ENCODE results near the gene LCK.

The LCK gene

DNA sequence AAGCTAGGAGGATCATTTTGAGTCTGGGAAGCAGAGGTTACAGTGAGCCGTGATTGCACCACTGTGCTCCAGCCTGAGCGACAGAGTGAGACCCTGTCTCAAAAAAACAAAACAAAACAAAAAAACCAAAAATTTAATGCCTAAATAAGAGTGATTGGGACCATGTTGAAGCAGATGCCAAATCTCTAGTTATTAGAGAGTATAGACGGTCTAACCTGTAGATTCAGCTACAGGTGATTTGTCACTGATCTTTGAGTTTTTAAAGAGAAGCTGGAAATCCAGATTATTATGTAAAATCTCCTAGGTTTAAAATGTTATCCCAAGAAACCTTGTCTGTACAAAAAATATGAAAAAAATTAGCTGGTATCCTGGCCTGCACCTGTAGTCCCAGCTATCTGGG, 52.3 kb downstream of the LCK start:
- TF ChIP-seq ZFP30 (CRISPR knock-in tag; IDR thresholded peaks at IDR 0.05) (no peak), OSR1 (CRISPR knock-in tag; IDR thresholded peaks at IDR 0.05) (no peak), BACH2 (CRISPR knock-in tag; IDR thresholded peaks at IDR 0.05; ENCODE audit: borderline replicate concordance) (no peak), ESRRG (CRISPR knock-in tag; IDR thresholded peaks at IDR 0.05) (no peak), GLIS3 (CRISPR knock-in tag; IDR thresholded peaks at IDR 0.05) (no peak), CSDC2 (CRISPR knock-in tag; IDR thresholded peaks at IDR 0.05) (no peak), ISL1 (CRISPR knock-in tag; IDR thresholded peaks at IDR 0.05) (no peak), ARNTL (CRISPR knock-in tag; IDR thresholded peaks at IDR 0.05; ENCODE audit: borderline replicate concordance, low read depth) (no peak), ZNF70 (CRISPR knock-in tag; IDR thresholded peaks at IDR 0.05) (no peak), RARB (CRISPR knock-in tag; IDR thresholded peaks at IDR 0.05) (no peak), ZNF565 (CRISPR knock-in tag; conservative IDR thresholded peaks at IDR 0.05; ENCODE audit: low read depth) (no peak), ZC3H10 (CRISPR knock-in tag; IDR thresholded peaks at IDR 0.05) (no peak)
- TF ChIP-seq, protein P1, sequence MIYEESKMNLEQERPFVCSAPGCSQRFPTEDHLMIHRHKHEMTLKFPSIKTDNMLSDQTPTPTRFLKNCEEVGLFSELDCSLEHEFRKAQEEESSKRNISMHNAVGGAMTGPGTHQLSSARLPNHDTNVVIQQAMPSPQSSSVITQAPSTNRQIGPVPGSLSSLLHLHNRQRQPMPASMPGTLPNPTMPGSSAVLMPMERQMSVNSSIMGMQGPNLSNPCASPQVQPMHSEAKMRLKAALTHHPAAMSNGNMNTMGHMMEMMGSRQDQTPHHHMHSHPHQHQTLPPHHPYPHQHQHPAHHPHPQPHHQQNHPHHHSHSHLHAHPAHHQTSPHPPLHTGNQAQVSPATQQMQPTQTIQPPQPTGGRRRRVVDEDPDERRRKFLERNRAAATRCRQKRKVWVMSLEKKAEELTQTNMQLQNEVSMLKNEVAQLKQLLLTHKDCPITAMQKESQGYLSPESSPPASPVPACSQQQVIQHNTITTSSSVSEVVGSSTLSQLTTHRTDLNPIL (CRISPR knock-in tag; IDR thresholded peaks at IDR 0.05; ENCODE audit: low read depth), result no peak
- TF ChIP-seq, protein P2, sequence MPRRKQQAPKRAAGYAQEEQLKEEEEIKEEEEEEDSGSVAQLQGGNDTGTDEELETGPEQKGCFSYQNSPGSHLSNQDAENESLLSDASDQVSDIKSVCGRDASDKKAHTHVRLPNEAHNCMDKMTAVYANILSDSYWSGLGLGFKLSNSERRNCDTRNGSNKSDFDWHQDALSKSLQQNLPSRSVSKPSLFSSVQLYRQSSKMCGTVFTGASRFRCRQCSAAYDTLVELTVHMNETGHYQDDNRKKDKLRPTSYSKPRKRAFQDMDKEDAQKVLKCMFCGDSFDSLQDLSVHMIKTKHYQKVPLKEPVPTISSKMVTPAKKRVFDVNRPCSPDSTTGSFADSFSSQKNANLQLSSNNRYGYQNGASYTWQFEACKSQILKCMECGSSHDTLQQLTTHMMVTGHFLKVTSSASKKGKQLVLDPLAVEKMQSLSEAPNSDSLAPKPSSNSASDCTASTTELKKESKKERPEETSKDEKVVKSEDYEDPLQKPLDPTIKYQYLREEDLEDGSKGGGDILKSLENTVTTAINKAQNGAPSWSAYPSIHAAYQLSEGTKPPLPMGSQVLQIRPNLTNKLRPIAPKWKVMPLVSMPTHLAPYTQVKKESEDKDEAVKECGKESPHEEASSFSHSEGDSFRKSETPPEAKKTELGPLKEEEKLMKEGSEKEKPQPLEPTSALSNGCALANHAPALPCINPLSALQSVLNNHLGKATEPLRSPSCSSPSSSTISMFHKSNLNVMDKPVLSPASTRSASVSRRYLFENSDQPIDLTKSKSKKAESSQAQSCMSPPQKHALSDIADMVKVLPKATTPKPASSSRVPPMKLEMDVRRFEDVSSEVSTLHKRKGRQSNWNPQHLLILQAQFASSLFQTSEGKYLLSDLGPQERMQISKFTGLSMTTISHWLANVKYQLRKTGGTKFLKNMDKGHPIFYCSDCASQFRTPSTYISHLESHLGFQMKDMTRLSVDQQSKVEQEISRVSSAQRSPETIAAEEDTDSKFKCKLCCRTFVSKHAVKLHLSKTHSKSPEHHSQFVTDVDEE (CRISPR knock-in tag; IDR thresholded peaks at IDR 0.05), result no peak
- TF ChIP-seq, protein P3, sequence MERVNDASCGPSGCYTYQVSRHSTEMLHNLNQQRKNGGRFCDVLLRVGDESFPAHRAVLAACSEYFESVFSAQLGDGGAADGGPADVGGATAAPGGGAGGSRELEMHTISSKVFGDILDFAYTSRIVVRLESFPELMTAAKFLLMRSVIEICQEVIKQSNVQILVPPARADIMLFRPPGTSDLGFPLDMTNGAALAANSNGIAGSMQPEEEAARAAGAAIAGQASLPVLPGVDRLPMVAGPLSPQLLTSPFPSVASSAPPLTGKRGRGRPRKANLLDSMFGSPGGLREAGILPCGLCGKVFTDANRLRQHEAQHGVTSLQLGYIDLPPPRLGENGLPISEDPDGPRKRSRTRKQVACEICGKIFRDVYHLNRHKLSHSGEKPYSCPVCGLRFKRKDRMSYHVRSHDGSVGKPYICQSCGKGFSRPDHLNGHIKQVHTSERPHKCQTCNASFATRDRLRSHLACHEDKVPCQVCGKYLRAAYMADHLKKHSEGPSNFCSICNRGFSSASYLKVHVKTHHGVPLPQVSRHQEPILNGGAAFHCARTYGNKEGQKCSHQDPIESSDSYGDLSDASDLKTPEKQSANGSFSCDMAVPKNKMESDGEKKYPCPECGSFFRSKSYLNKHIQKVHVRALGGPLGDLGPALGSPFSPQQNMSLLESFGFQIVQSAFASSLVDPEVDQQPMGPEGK (CRISPR knock-in tag; IDR thresholded peaks at IDR 0.05; ENCODE audit: borderline replicate concordance), result no peak
- TF ChIP-seq, protein P4, sequence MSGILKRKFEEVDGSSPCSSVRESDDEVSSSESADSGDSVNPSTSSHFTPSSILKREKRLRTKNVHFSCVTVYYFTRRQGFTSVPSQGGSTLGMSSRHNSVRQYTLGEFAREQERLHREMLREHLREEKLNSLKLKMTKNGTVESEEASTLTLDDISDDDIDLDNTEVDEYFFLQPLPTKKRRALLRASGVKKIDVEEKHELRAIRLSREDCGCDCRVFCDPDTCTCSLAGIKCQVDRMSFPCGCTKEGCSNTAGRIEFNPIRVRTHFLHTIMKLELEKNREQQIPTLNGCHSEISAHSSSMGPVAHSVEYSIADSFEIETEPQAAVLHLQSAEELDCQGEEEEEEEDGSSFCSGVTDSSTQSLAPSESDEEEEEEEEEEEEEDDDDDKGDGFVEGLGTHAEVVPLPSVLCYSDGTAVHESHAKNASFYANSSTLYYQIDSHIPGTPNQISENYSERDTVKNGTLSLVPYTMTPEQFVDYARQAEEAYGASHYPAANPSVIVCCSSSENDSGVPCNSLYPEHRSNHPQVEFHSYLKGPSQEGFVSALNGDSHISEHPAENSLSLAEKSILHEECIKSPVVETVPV (CRISPR knock-in tag; IDR thresholded peaks at IDR 0.05), result no peak

DNA sequence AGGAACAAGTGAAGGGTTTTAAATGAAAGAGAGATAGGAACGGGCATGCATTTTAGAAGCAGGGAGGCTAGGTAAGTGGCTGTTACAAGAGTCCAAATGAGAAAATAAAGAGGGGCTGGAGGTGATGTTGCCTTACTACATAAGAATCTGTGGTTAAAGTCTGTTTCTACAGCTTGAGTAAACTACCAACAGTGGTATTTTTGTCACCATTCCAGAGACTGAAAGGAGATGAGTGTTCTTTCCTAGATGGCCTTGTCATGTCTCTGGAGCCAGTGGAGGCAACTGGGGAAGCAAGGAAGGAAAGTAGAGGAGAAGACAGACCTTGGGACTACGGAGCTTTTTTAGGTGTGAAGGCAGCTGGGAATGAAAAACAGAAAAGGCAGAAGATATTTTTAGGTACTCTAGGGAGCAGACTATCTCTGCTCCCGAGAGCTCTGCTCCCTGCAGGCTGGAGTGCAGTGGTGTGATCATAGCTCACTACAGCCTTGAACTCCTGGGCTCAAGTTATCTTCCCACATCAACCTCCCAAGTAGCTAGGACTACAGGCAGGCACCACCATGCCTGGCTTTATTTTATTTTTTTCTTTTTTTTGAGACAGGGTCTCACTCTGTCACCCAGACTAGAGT, 53.0 kb downstream of the LCK start:
- no peak for TF ChIP-seq ZC3H10 (CRISPR knock-in tag; IDR thresholded peaks at IDR 0.05)
- TF ChIP-seq TCF4 (CRISPR knock-in tag; IDR thresholded peaks at IDR 0.05; ENCODE audit: borderline replicate concordance), result no peak
- TF ChIP-seq, protein P1 (CRISPR knock-in tag; IDR thresholded peaks at IDR 0.05; ENCODE audit: low read depth), result no peak
- TF ChIP-seq, protein P4 (CRISPR knock-in tag; IDR thresholded peaks at IDR 0.05), result no peak
- no peak for TF ChIP-seq CSDC2 (CRISPR knock-in tag; IDR thresholded peaks at IDR 0.05)
- no peak for TF ChIP-seq ISL1 (CRISPR knock-in tag; IDR thresholded peaks at IDR 0.05)
- TF ChIP-seq ZNF8 (CRISPR knock-in tag; IDR thresholded peaks at IDR 0.05), result no peak
- no peak for TF ChIP-seq TOX (CRISPR knock-in tag; IDR thresholded peaks at IDR 0.05; ENCODE audit: borderline replicate concordance)
- TF ChIP-seq ZNF565 (CRISPR knock-in tag; conservative IDR thresholded peaks at IDR 0.05; ENCODE audit: low read depth), result no peak
- no peak for TF ChIP-seq ZNF70 (CRISPR knock-in tag; IDR thresholded peaks at IDR 0.05)
- TF ChIP-seq ESRRG (CRISPR knock-in tag; IDR thresholded peaks at IDR 0.05), result no peak
- TF ChIP-seq, protein P2 (CRISPR knock-in tag; IDR thresholded peaks at IDR 0.05), result no peak
- TF ChIP-seq OSR1 (CRISPR knock-in tag; IDR thresholded peaks at IDR 0.05), result no peak
- no peak for TF ChIP-seq BACH2 (CRISPR knock-in tag; IDR thresholded peaks at IDR 0.05; ENCODE audit: borderline replicate concordance)
- no peak for ATAC-seq

More for the DNA sequence above, 52.3 kb downstream of the LCK start:
- no peak for ATAC-seq

Measured in SK-N-SH treated with all-trans-retinoic acid at 6 μM for 48 hours (cell line).